HG03439 (cell line): Measurements from ENCODE around the gene ATP5F1D.
"Not testable (repeated sequence)": the region's sequence is repeated elsewhere in the genome, so short reads cannot be mapped to it uniquely, and the experiment has no call there.

Experiments used
- ATAC-seq: cut with Tn5 transposase; IDR thresholded peaks from one replicate; pipeline ENCODE4 v1.9.1; 2021; ENCODE audit warnings: mild to moderate bottlenecking, moderate library complexity; ENCODE audit not compliant: unreplicated experiment

Gene ATP5F1D

GRCh38 chr19:1245494-1246264 is 4.1 kb downstream of the ATP5F1D start:
- no peak for ATAC-seq

- ATAC-seq: not testable (repeated sequence)
Measured at GRCh38 chr19:1246265-1247087, 4.9 kb downstream of the ATP5F1D start.

GRCh38 chr19:1247748-1248138 is 6.2 kb downstream of the ATP5F1D start:
- no peak for ATAC-seq

- ATAC-seq: peak; percentile 7
Measured at GRCh38 chr19:1248139-1248785, 6.7 kb downstream of the ATP5F1D start, which contains the start of gene MIDN. Gene MIDN (plus strand): TSS chr19:1248583. CDS start chr19:1250297, 1,714 bp downstream.

GRCh38 chr19:1248786-1249297 is 7.3 kb downstream of the ATP5F1D start:
- ATAC-seq: peak; percentile 36

GRCh38 chr19:1249298-1249989 is 7.9 kb downstream of the ATP5F1D start:
- peak; percentile 41 for ATAC-seq

GRCh38 chr19:1249990-1250436 is 8.5 kb downstream of the ATP5F1D start:
- no peak for ATAC-seq

GRCh38 chr19:1250437-1251260 is 9.1 kb downstream of the ATP5F1D start:
- ATAC-seq: no peak

GRCh38 chr19:1251330-1252220 is 10.0 kb downstream of the ATP5F1D start:
- no peak for ATAC-seq

- no peak for ATAC-seq
Measured at GRCh38 chr19:1252221-1252820, 10.8 kb downstream of the ATP5F1D start.

GRCh38 chr19:1252821-1253513 is 11.4 kb downstream of the ATP5F1D start:
- ATAC-seq: no peak

GRCh38 chr19:1253514-1254080 is 12.0 kb downstream of the ATP5F1D start:
- ATAC-seq: no peak

GRCh38 chr19:1254081-1254527 is 12.6 kb downstream of the ATP5F1D start:
- no peak for ATAC-seq

GRCh38 chr19:1254530-1255185 is 13.1 kb downstream of the ATP5F1D start:
- ATAC-seq: no peak

GRCh38 chr19:1255186-1256161 is 13.9 kb downstream of the ATP5F1D start:
- ATAC-seq: no peak
